Stimulated activated CD8-positive, alpha-beta memory T cell treated with anti-CD3 and anti-CD28 coated beads, Interleukin-12 subunit alpha, Interleukin-12 subunit beta, amount 100 ng/mL, for 24 hours (primary cell): Measurements from ENCODE around the gene HLCS.

ENCODE experiments used
- DNase-seq: peaks from one replicate; pipeline ENCODE4 v3.0.0-alpha.2; 2020; ENCODE audit errors: extremely low read depth

HLCS gene

DNA sequence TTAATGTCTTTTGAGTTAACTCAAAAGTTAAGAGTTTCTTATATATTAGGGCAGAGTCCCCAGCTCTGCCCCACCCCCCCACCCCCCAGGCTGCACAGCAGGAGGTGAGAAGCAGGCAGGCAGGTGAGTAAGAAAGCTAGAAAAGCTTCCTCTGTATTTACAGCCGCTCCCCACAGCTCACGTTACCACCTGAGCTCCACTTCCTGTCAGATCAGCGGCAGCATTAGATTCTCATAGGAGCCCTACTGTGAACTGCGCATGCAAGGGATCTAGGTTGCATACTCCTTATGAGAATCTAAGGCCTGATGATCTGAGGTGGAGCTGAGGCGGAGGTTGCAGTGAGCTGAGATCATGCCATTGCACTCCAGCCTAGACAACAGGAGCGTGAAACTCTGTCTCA is 185.6 kb downstream of the HLCS start:
- no peak for DNase-seq

DNA sequence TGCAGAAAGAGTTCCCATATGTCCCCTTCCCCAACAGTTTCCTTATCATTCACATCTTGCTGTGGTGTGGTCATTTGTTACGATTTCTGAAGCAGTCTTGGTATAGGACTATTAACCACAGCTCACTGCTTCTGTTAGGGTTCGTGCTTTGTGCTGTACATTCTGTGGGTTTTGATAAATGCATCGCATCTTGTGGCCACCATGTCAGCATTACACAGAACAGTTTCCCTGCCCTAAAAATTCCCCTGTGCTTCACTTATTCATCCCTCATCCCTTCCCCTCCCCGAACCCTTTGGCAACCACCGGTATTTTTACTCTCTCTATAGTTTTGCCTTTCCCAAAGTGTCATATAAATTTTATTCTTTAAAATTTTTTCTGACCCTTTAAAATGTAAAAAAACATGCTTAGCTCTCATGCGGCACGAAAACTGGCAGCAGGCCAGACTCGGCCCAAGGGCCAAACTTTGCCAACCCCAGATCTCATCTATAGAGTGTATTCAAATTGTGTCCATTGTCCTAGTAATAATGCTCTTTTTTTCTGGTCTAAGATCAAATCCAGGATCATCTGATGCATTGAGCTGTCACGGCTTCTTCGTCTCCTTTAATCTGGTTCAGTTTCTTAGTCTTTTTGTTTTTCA is 189.4 kb downstream of the HLCS start:
- no peak for DNase-seq

DNA sequence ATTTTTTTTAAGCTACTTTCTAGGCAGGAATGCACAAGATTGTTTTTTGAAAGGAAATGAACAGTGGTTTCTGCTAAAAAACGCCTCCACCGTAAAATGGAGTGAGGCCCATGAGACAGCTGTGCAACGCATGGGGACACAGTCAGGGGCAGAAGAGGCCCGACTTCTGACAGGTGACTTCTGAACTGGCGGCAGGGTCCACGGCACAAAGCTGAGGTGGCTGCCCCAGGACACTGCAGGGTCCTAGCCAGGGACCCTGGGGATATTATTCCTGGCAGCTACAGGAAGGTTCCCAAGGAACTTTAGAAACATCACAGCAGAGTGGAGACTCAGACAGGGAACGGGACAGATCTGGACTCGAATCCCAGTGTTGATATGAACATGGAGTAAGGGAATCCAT is 192.5 kb downstream of the HLCS start:
- no peak for DNase-seq

DNA sequence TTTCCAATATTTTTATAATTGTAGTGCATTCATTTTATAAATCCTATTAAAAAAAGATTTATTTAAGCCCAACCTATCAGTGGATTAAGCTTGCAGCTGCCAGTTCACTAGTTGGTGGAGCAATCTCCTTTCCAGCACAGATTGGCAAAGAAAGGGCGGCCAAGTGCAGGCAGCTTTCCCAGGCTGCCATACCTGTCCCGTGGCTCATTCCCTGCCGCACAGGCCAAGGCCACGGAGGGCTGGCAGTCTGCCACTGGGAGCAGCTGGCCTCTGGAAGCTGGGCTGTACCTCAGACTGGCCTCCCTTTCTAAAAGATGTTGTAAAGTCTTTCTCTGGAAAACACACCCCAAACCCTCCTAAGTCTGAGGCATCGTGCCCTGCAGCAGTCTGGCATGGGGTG is 193.4 kb downstream of the HLCS start:
- no peak for DNase-seq

DNA sequence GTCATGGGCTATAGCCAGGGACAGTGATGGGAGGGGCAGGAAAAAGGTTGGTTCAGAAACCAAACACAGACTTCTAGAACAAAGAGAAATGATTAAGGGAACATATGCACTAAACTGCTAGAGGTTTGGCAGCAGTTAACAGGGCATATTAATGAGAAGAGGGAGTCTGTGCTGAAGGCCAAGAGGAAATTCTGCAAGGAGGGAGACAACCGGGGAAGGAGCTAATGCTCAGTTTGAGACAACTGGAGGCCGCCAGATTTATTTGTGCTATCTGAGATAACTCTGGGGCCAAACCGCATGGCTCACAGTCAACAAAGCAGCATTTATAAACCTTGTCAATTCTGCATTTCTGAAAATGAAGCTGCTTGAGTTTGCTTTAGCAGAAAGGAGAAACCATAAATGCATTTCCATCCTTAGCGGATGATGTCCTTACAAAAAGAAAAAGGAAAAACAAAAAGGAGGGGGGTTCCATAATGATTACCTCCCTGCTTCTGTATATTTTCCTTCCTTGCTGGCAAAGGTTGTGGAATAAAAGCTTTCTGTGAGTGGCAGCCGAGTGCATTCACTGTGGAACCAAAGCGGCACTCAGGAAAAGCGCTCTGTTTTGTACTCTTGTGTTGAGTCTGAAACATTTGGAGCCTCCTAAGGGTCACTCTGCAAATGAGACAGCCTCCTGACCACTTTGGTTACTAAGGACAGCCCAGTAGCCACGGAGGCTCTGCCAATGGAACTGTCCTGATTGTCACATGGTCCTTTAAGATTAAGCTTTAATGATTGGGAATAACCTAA is 197.2 kb downstream of the HLCS start:
- DNase-seq: no peak

DNA sequence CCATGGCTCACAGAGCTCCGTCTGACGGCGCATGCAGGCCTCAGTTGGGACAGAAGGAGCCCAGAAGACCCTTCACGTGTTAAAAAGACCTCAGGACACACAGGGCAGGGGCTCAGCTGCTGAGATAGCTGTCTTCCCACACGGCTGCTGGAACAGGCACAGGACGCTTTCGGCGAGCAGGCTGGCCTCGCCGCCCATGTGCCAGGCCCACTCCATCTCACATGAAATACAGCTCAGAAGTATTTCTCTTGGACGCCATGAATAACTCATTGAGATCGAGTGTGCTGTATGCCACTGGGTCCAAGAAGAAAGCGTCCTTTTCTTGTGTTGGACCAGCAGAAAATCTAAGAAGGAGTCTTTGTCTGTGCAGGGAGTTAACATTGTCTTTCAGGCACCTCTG is 198.0 kb downstream of the HLCS start:
- DNase-seq: no peak

DNA sequence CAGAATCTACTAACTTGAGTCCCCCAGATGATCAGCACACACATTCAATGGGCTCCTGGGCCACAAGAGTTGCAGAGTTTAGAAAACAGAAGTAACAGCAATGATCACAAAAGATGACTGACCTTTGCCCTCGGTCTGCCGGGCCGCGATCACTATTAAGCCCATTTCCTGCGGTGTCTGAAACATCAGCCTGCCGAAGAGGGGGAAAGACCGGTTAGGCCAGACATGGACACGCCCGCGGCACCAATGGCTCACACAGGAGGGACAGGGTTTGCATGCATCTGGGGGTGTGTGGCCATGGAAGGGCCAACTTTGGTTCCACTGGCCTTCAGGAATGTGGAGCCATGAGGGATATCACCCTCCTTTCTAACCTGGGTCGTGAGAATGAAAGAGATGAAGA is 199.4 kb downstream of the HLCS start:
- no peak for DNase-seq

DNA sequence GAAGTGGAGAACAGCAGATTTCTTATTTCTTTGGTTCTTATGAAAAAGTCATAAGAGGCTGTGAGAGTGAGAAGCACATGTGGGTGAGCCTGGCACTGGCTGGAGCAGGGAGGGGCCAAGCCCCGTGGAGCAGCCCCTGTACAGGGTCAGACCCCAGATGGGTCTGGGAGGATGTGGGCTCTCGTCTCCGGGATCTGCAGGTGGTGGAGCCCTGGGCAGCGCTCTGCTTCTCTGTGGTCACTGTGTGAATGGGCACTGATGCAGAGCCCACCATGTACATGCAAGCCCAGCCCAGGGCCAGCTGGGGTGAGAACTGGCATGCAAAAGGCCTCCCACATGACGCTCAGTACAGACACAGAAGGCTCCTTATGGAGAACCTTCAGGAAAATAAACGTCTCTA is 200.0 kb downstream of the HLCS start:
- DNase-seq: no peak

DNA sequence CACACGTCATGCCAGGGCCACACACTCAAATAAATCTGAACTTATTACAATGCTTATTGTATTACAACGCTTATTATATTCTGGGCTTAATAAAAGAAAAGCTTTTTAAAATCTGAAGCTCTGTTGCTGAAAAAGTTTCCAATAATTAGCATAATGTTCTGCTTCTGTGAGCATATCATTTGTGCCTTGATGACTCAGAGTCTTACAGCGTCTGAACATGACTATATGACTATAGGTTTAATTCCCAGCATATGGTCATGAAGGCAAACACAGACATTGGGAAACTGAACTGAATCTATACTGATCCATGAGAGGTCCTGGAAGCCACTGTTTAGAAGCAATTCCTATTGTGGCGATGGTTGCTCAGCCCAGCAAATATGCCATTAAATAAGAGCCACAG is 201.2 kb downstream of the HLCS start:
- DNase-seq: no peak

DNA sequence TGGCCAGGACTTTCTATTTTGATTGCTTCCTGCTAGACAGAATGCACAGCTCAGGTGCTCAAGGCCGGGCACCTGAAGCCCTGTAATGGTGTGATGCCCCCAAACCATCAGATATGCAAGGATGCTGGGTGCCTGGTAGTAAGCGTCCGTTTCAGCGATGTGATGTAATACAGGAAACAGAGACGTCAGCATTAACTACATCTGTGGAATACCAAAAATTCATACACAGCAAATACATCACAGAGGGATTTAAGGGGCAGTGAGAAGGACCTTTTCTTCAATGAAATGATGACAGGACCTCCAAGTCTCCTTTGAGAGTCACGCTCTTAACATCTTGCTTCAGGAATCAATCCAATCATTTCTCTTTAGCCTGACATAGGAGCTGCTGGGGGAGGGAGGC is 203.2 kb downstream of the HLCS start:
- no peak for DNase-seq

DNA sequence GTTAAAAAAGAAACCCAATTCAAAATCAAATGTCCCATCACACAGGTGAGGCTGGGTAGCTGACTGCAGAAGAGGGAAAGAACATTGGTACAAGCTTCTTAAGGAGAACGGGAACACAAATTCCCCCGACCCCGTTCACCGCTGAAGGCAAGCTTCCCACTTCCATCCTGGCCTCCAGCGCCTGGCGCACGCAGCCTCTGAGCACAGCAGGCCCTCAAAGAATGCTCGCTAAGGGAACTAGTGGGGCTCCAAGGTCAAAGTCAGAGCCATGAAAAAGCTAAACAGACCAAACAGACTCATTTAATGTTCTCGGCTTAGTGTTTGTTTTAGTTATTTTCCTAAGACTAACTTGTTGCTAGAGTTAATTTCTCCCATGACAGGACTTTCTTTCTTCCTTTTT is 203.8 kb downstream of the HLCS start:
- DNase-seq: no peak

DNA sequence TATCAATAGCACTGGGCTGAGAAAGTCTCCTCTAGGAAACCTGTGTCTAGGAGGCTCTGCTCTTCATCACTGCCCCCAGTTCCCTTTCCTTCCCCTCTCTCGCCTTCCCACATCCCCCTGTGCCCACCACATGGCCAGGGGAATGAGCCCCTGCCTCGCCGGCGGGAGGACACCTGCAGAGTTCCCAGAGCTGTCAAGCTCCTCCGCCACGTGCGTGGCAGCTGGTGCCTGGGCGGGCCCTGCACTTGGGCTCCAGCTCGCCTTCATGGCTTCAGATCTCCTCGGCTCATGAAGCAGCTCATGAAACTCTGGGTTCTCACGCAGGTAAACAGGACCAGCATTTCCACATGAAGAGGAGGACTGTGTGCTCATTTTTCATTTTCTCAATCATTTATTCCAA is 204.8 kb downstream of the HLCS start:
- DNase-seq: no peak

DNA sequence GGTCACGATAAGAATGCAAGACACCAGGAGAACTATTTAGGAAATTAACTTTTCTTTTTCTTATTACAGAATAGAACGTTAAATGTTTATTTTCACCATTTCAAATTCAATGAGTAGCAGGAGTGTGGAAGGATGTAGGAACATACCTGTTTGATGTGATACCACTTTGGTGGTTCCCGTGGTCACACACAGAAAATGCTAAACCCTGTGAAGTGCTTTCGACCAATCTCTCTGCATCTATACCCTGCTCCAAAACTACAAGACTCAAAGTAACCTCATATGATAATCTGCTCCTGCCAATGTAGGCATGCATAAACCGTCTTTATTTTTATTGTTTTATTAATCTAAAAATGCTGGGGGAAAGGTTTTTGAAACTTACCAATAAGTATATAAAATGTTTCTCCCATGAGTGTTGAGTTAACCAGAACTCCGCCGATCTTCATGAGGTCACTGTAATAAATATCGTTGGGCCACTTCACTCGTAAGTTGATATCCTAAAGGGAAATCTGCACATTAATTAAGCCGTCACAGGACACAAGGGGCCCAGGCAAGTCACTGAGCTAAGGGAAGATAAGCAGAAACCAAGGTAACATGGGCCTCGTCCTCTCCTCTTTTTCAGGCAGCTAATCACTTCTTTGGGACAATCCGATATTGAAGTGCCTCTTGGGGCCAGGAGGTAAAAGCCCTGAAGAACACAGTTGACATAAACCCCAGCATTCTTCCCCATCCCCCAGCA is 207.0 kb downstream of the HLCS start:
- no peak for DNase-seq

DNA sequence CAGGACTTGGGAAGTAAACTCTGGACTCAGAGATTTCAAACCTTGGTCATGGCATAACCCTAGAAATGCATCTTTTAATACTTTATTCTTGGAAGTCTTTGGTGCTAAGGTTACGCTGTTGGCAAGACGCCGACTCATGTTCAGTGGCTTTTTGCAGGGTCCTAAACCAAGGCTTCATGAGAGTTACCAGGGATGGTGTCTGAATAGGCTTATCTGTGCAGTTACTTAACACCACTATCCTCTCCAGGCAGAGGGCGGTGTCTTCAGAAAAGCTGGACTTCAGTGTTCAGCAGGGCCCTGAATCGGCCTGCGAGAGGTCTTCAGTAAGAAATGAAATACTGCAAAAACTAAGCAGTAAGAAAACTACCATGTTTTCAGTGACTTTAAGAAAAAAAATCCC is 209.3 kb downstream of the HLCS start:
- DNase-seq: no peak

DNA sequence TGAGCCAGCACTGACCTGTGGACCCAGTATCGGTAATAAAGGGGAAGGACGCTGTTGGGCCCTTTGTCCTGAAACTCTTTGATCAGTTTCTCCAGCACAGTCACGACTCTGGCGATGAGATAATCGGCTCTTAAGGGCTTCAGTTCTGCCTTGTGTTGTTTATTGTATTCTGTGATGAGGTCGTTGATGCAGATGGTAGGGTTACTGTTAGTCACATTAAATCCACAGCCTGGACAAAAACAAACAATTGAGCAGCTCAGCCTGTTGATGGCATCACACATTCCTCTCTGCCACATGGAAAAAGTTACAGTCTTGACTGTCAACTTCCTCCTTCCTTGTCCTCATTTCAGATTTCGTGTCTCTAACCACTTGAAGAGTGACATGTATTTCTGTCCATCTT is 209.9 kb downstream of the HLCS start:
- no peak for DNase-seq

DNA sequence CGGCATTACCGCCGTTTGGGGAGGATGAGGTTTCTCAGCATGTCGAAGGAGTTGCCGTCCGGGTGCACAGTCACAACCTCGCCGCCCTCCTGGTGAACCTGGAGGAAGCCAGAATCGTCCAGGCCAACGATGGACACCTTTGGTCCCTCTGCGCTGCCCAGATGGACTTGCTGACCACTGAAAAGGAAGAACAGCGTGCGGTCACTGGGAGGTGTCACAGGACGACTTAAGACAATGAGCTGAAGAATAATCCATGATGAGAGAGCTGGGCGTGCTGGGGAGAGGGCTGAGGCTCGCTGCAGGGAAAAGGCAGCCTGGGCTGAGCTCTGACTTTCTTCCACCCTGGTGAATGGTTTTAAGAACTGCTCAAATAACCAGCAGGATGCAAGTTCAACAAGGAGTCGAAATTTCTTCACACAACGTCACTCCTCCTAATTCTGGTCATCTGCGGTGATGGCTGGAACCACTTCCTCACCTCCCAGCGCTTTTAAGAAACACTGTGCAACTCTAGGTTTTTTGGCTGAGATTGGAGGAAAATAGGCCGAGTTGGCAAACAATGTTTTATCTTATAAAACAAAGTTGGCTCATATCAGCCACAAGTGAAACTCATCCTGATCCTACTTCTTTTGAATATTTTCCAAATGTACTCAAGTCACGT is 212.1 kb downstream of the HLCS start:
- no peak for DNase-seq

DNA sequence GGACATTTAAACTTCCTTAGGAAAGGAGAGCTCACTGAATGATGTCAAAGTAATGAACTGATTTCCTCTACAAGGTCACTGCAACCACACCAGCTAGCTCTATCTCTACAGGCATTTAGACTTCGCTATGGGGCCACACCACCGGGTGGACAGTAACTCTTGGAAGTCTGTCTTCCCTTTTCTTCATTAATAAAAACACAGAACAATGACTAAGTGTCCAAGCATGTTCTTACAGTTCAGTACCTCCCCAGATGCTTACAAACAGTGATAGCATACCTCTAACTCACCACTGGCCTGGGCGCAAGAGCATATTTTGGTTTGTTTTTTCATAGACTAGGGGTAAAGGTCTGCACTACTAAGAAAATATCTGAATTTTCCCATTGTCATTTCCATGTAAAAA is 212.9 kb downstream of the HLCS start:
- no peak for DNase-seq

DNA sequence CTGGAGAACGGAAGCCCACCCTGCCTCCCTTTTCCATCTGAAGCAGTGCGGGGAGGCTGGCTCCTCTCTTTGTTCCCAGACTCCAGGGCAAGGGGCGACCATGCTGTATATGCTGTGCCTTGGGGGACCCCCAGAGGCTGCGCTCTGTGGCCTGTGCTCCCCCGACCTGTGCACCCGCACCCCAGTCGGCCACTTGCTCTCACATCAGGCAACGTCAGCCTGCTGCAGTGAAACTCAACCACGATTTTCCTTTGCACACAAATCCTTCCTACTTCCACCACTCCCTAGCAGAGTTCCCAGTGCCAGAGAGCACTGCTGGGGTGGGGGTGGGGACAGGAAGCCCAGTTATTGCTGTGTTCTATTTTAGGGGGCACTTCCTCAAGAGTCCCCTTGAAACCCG is 215.1 kb downstream of the HLCS start:
- no peak for DNase-seq

DNA sequence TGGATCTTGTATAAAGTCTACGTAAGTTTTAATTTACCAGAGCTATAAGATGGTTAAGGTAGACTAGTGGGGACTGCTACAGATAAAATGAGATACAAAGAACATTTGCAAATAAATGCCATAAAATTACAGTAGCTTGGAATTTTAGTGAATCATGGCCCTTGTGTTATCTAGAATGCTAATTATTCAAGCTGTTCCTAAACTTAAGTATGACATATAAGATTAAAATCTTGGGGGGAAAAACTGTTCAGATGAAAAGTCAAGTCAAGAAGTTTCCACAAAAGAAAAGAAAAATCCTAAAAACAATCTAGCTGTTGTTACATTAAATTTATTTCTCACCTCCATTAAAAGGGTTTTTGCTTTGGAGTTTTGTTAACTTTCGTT is 215.9 kb downstream of the HLCS start:
- no peak for DNase-seq

DNA sequence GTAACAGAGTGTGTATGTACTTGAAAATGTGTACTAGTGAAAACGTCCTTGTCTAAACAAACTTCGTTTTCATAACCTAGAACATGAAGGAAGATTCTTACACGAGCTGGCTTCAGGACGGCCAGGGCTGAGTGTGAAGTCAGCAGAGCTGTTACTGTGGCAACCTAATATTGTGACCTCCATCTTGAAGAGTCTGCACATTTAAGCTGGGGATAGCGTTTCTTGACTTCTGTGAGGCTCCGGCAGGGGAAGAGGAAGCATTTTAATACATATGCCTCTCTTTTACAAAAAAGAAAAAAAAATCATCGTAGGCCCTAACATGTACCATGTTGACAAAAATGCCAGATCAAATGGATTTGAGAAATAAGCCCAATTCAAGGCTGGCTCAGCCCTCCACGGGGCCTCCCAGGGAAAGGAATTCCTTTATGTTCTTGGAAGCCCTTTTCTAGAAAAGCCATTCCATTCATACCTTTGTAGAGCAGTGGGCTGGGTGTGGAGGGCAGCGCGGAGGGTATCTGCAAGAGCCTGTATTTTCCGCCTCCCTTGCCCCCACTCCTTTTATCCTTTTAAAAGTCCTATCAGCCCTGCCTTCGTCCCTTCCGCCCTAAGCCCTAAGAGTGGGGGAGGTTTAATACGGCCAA is 216.4 kb downstream of the HLCS start:
- no peak for DNase-seq

DNA sequence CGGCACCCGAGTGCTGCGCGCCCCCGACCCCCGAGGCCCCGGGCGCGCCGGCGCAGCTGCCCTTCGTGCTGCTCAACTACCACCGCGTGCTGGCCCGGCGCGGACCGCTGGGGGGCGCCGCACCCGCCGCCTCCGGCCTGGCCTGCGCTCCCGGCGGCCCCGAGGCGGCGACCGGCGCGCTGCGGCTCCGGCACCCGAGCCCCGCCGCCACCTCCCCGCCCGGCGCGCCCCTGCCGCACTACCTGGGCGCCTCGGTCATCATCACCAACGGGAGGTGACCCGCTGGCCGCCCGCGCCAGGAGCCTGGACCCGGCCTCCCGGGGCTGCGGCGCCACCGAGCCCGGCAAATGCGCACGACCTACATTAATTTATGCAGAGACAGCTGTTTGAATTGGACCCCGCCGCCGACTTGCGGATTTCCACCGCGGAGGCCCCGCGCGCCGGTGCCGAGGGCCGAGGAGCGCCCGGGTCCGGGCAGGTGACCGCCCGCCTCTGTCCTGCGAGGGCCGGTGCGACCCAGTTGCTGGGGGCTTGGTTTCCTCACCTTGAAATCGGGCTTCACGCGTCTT is 218.6 kb downstream of the HLCS start:
- no peak for DNase-seq
